HEK293T (cell line): ENCODE data around the gene SPINK14.

Experiments
- CTCF ChIA-PET: fragments of 350-600 bp; formaldehyde crosslinking; extraction: SDS; loops from one replicate; lab custom pipeline; 2021; ENCODE audit warnings: antibody characterized with exemption, inconsistent platforms; lab: Yijun Ruan, JAX
- POLR2A ChIA-PET: fragments of 350-600 bp; formaldehyde crosslinking; extraction: SDS; loops from one replicate; lab custom pipeline; 2020; ENCODE audit warnings: antibody characterized with exemption, inconsistent platforms; lab: Yijun Ruan, JAX
- DNase-seq: peaks from one replicate; pipeline ENCODE4 v3.0.0; 2012; ENCODE audit warnings: mixed read lengths; ENCODE audit errors: extremely low spot score
- ARNT ChIP-seq: fragments of 450-650 bp; IDR thresholded peaks from 2 replicates; pipeline ENCODE4 v1.6.1; 2017; ENCODE audit warnings: mild to moderate bottlenecking
- BHLHE40 ChIP-seq: fragments of 450-650 bp; IDR thresholded peaks from 2 replicates; pipeline ENCODE4 v1.6.1; 2016; ENCODE audit warnings: mild to moderate bottlenecking, moderate library complexity, borderline replicate concordance
- CTBP1 ChIP-seq: fragments of 450-650 bp; IDR thresholded peaks from 2 replicates; pipeline ENCODE4 v1.6.1; 2016; ENCODE audit warnings: borderline replicate concordance
- ELF4 ChIP-seq: fragments of 450-650 bp; IDR thresholded peaks from 2 replicates; pipeline ENCODE4 v1.6.1; 2017; ENCODE audit warnings: antibody characterized with exemption
- FOXA1 ChIP-seq: fragments of 450-650 bp; IDR thresholded peaks from 2 replicates; pipeline ENCODE4 v1.6.1; 2016; ENCODE audit warnings: mild to moderate bottlenecking
- FOXK2 ChIP-seq: fragments of 450-650 bp; IDR thresholded peaks from 2 replicates; pipeline ENCODE4 v1.6.1; 2016; ENCODE audit warnings: mild to moderate bottlenecking
- FOXM1 ChIP-seq: fragments of 450-650 bp; IDR thresholded peaks from 2 replicates; pipeline ENCODE4 v1.6.1; 2017; ENCODE audit warnings: mild to moderate bottlenecking, borderline replicate concordance
- HDGF ChIP-seq: fragments of 450-650 bp; IDR thresholded peaks from 2 replicates; pipeline ENCODE4 v1.6.1; 2017; ENCODE audit warnings: antibody characterized with exemption, borderline replicate concordance
- L3MBTL2 ChIP-seq: fragments of 450-650 bp; conservative IDR thresholded peaks from 2 replicates; pipeline ENCODE4 v1.6.1; 2016; ENCODE audit warnings: mild to moderate bottlenecking
- LEF1 ChIP-seq: fragments of 450-650 bp; IDR thresholded peaks from 2 replicates; pipeline ENCODE4 v1.6.1; 2017; ENCODE audit warnings: mild to moderate bottlenecking, borderline replicate concordance
- NFRKB ChIP-seq: fragments of 450-650 bp; IDR thresholded peaks from 2 replicates; pipeline ENCODE4 v1.6.1; 2016; ENCODE audit warnings: mild to moderate bottlenecking, moderate library complexity
- PKNOX1 ChIP-seq: fragments of 450-650 bp; IDR thresholded peaks from 2 replicates; pipeline ENCODE4 v1.6.1; 2016
- SP1 ChIP-seq: fragments of 450-650 bp; IDR thresholded peaks from 2 replicates; pipeline ENCODE4 v1.6.1; 2017
- SUZ12 ChIP-seq: fragments of 450-650 bp; IDR thresholded peaks from 2 replicates; pipeline ENCODE4 v1.6.1; 2016; ENCODE audit warnings: mild to moderate bottlenecking
- TARDBP ChIP-seq: fragments of 450-650 bp; IDR thresholded peaks from 2 replicates; pipeline ENCODE4 v1.6.1; 2016
- ZNF384 ChIP-seq: fragments of 450-650 bp; IDR thresholded peaks from 2 replicates; pipeline ENCODE4 v1.6.1; 2016

Gene SPINK14

GRCh38 chr5:148201151-148201550 is 32.8 kb downstream of the SPINK14 start:
- no peak for TF ChIP-seq LEF1
- no peak for TF ChIP-seq HDGF
- TF ChIP-seq BHLHE40: no peak
- TF ChIP-seq FOXM1: no peak
- no peak for DNase-seq
- CTCF ChIA-PET: no interaction called here
- POLR2A ChIA-PET: no interaction called here

- ChIA-PET POLR2A (no interaction called here), CTCF (no interaction called here)
- no peak for TF ChIP-seq HDGF
- TF ChIP-seq ZNF384: no peak
- DNase-seq: no peak
Observed at GRCh38 chr5:148202531-148203203, 34.3 kb downstream of the SPINK14 start, which contains the start of gene SPINK6. Gene SPINK6 (plus strand): TSS chr5:148203042. CDS start chr5:148203097, 55 bp downstream.

GRCh38 chr5:148205044-148205806 is 36.9 kb downstream of the SPINK14 start:
- CTCF ChIA-PET: no interaction called here
- TF ChIP-seq ZNF384 (no peak), HDGF (no peak), ELF4 (no peak)
- POLR2A ChIA-PET: no interaction called here
- DNase-seq: no peak

- POLR2A ChIA-PET: no interaction called here
- DNase-seq: no peak
- CTCF ChIA-PET: no interaction called here
- TF ChIP-seq PKNOX1: no peak
- no peak for TF ChIP-seq LEF1
- TF ChIP-seq TARDBP: no peak
- no peak for TF ChIP-seq BHLHE40
- TF ChIP-seq L3MBTL2: no peak
- TF ChIP-seq HDGF: no peak
- no peak for TF ChIP-seq ARNT
- no peak for TF ChIP-seq CTBP1
- TF ChIP-seq SP1: no peak
- no peak for TF ChIP-seq FOXA1
- TF ChIP-seq SUZ12: no peak
- TF ChIP-seq NFRKB: no peak
- TF ChIP-seq FOXM1: no peak
- TF ChIP-seq ELF4: no peak
Observed at GRCh38 chr5:148205865-148206264, 37.5 kb downstream of the SPINK14 start.

GRCh38 chr5:148206620-148207019 is 38.3 kb downstream of the SPINK14 start:
- CTCF ChIA-PET: no interaction called here
- DNase-seq: no peak
- POLR2A ChIA-PET: no interaction called here
- TF ChIP-seq HDGF (no peak), TARDBP (no peak), SP1 (no peak), BHLHE40 (no peak), NFRKB (no peak), PKNOX1 (no peak), FOXK2 (no peak)

GRCh38 chr5:148208226-148208625 is 39.9 kb downstream of the SPINK14 start:
- CTCF ChIA-PET: no interaction called here
- TF ChIP-seq FOXK2 (no peak), SP1 (no peak), PKNOX1 (no peak), FOXA1 (no peak), TARDBP (no peak), L3MBTL2 (no peak), NFRKB (no peak), HDGF (no peak), ARNT (no peak), ZNF384 (no peak), SUZ12 (no peak)
- POLR2A ChIA-PET: no interaction called here
- no peak for DNase-seq
